CD4-positive, alpha-beta T cell (primary cell): ENCODE data around the gene ACTN1. TPM values are rescaled to one million over a fixed set of nuclear protein-coding genes. Genes with fewer than 3 reads are reported as not detected.

Experiments used
- ATAC-seq: fragments of 200-7000 bp; cut with Tn5 transposase; one replicate; pipeline ENCODE4 v1.10.0; 2022; ENCODE audit warnings: mild to moderate bottlenecking; ENCODE audit not compliant: poor library complexity
- CTCF ChIA-PET: fragments of 350-600 bp; sonication (Branson Sonifier 250); formaldehyde crosslinking; loops from one replicate; lab custom pipeline; 2021; ENCODE audit warnings: antibody characterized with exemption, inconsistent platforms; lab: Charles Lee
- POLR2A ChIA-PET: fragments of 350-600 bp; sonication (Branson Sonifier 250); formaldehyde crosslinking; loops from one replicate; lab custom pipeline; 2021; ENCODE audit warnings: antibody characterized with exemption, inconsistent platforms; lab: Charles Lee
- DNase-seq, 14 experiments: peaks; one replicate each; pipeline ENCODE4 v3.0.0-alpha.2; 2013 to 2020; ENCODE audit warnings: mixed read lengths in 2 of 14
- H3K27ac ChIP-seq, 2 donors: one replicate each; pipeline versions ENCODE4 v1.5.1 to v1.7.0; 2013; ENCODE audit warnings: low read length in 2 of 2, low read depth in 1 of 2, mild to moderate bottlenecking in 1 of 2
- H3K27me3 ChIP-seq, 2 experiments: 1 replicate in 1 of 2; 2 replicates in 1 of 2; pipeline versions ENCODE4 v1.6.1 to v1.7.0; 2013; ENCODE audit warnings: low read length in 2 of 2, control low read depth in 1 of 2, mild to moderate bottlenecking in 1 of 2, moderate library complexity in 1 of 2; ENCODE audit not compliant: insufficient read depth in 2 of 2, control insufficient read depth in 1 of 2
- H3K36me3 ChIP-seq: one replicate; pipeline ENCODE4 v1.6.1; 2013; ENCODE audit warnings: low read length, control low read depth; ENCODE audit not compliant: insufficient read depth
- H3K4me1 ChIP-seq: one replicate; pipeline ENCODE4 v1.6.1; 2013; ENCODE audit warnings: low read length, control low read depth; ENCODE audit not compliant: insufficient read depth
- H3K4me3 ChIP-seq: one replicate; pipeline ENCODE4 v1.5.1; 2013; ENCODE audit warnings: mild to moderate bottlenecking, low read length, moderate library complexity
- H3K9me3 ChIP-seq, 2 experiments: 1 replicate in 1 of 2; 2 replicates in 1 of 2; pipeline versions ENCODE4 v1.6.1 to v1.7.0; 2013; ENCODE audit warnings: low read length in 2 of 2, mild to moderate bottlenecking in 2 of 2, control low read depth in 1 of 2, moderate library complexity in 1 of 2; ENCODE audit not compliant: control insufficient read depth in 1 of 2, insufficient read depth in 1 of 2
- H3K27ac Mint-ChIP-seq: one replicate; pipeline ENCODE4 v1.8.0; 2020; ENCODE audit warnings: mixed read lengths
- H3K27me3 Mint-ChIP-seq: one replicate; pipeline ENCODE4 v1.8.0; 2021; ENCODE audit warnings: mixed read lengths
- H3K36me3 Mint-ChIP-seq: one replicate; pipeline ENCODE4 v1.8.0; 2021; ENCODE audit warnings: low read depth, mixed read lengths
- H3K4me1 Mint-ChIP-seq: one replicate; pipeline ENCODE4 v1.8.0; 2021; ENCODE audit warnings: low read depth, mixed read lengths
- H3K4me3 Mint-ChIP-seq: one replicate; pipeline ENCODE4 v1.8.0; 2020; ENCODE audit warnings: mild to moderate bottlenecking, mixed read lengths
- H3K9me3 Mint-ChIP-seq: one replicate; pipeline ENCODE4 v1.8.0; 2020; ENCODE audit warnings: mixed read lengths
- CTCF ChIP-seq: fragments of 200-600 bp; IDR thresholded peaks from one replicate; pipeline ENCODE4 v1.8.0; 2022; ENCODE audit warnings: antibody characterized with exemption, mild to moderate bottlenecking
- intact Hi-C, 2 experiments: fragments of 100-400 bp; cut with DNase I in 1 of 2; cut with micrococcal nuclease in 1 of 2; formaldehyde crosslinking; loops; one replicate each; pipeline versions ENCODE4 v1.15.1 to v1.9.0; 2023 to 2025; cut with DNase I, micrococcal nuclease
- total RNA-seq, 174 experiments: library from RNA in 2 of 174; stranded (reverse) in 2 of 174; gene quantifications; one replicate each; pipeline ENCODE4 v1.2.3 and lab custom pipeline; 2021 to 2026

The ACTN1 gene
- total RNA-seq, 2 experiments from 2014 or later = 128 to 143 TPM

- Histone ChIP-seq H3K4me3 (no peak overlapping the region), H3K4me1 (peaks cover 77% of the 10 kb centered on the region), H3K27me3 (no peaks in the 10 kb centered on the region), H3K27ac (no peak overlapping the region), H3K9me3 (no peaks in the 10 kb centered on the region), H3K36me3 (peaks cover 2% of the 10 kb centered on the region)
- Mint-ChIP-seq H3K27me3 (no peaks in the 10 kb centered on the region), H3K4me3 (peak overlapping the region; percentile 25), H3K4me1 (peaks cover 97% of the 10 kb centered on the region), H3K36me3 (peaks cover 49% of the 10 kb centered on the region), H3K9me3 (no peaks in the 10 kb centered on the region), H3K27ac (peak overlapping the region; percentile 97)
- TF ChIP-seq CTCF = no peak
- intact Hi-C loops = no loop called here
- ChIA-PET POLR2A (interaction anchor here (1.0 to 1.5 kb wide), 3 partner anchors 12 to 14 kb away, joined by 3 read pairs; no protein-coding TSS in a partner anchor), CTCF (no interaction called here)
- DNase-seq = no peak
- no peak for ATAC-seq
Observed at GRCh38 chr14:68961361-68961760, 17.7 kb downstream of the ACTN1 start.

- H3K9me3 Mint-ChIP-seq = no peaks in the 10 kb centered on the region
- peak overlapping the region; percentile 70 for H3K27ac Mint-ChIP-seq
- H3K4me3 Mint-ChIP-seq = peak overlapping the region; percentile 11
- POLR2A ChIA-PET = interaction anchor here (0.9 to 1.5 kb wide), 3 partner anchors 10 to 13 kb away, joined by 3 to 4 read pairs (median 3); no protein-coding TSS in a partner anchor
- peaks cover 2% of the 10 kb centered on the region for H3K36me3 ChIP-seq
- no peak for TF ChIP-seq CTCF
- H3K4me1 ChIP-seq = peaks cover 74% of the 10 kb centered on the region
- no peak overlapping the region for H3K4me3 ChIP-seq
- ATAC-seq (no peak), DNase-seq (no peak)
- CTCF ChIA-PET = interaction anchor here (0.8 kb wide), 1 partner anchor 17 kb away, joined by 3 read pairs; no protein-coding TSS in a partner anchor
- no peaks in the 10 kb centered on the region for H3K9me3 ChIP-seq
- peaks cover 51% of the 10 kb centered on the region for H3K36me3 Mint-ChIP-seq
- H3K4me1 Mint-ChIP-seq = peaks cover 97% of the 10 kb centered on the region
- no peaks in the 10 kb centered on the region for H3K27me3 ChIP-seq
- no peak overlapping the region for H3K27ac ChIP-seq
- intact Hi-C loops = no loop called here
- no peaks in the 10 kb centered on the region for H3K27me3 Mint-ChIP-seq
Observed at GRCh38 chr14:68960123-68960522, 19.0 kb downstream of the ACTN1 start.

- peak overlapping the region; percentile 70 for H3K27ac Mint-ChIP-seq
Observed at GRCh38 chr14:68959035-68959434, 20.1 kb downstream of the ACTN1 start.

More at GRCh38 chr14:68959035-68959434, 20.1 kb downstream of the ACTN1 start:
- peak in 1 of 14 experiments; percentile 2 for DNase-seq
- Mint-ChIP-seq H3K4me3 (peak overlapping the region; percentile 31), H3K36me3 (peaks cover 55% of the 10 kb centered on the region), H3K9me3 (no peaks in the 10 kb centered on the region), H3K27me3 (no peaks in the 10 kb centered on the region), H3K4me1 (peaks cover 96% of the 10 kb centered on the region)
- no peak for ATAC-seq
- no peaks in the 10 kb centered on the region for H3K9me3 ChIP-seq
- no peak overlapping the region for H3K27ac ChIP-seq
- CTCF ChIA-PET = no interaction called here
- intact Hi-C loops = no loop called here
- H3K36me3 ChIP-seq = peaks cover 2% of the 10 kb centered on the region
- no peaks in the 10 kb centered on the region for H3K27me3 ChIP-seq
- TF ChIP-seq CTCF = no peak
- POLR2A ChIA-PET = interaction anchor here (0.6 to 1.6 kb wide), 7 partner anchors 10 to 163 kb away, joined by 3 to 7 read pairs (median 3); no protein-coding TSS in a partner anchor
- peaks cover 72% of the 10 kb centered on the region for H3K4me1 ChIP-seq
- H3K4me3 ChIP-seq = no peak overlapping the region
